Measurements from ENCODE around the gene PPP1R11. TPM values are rescaled to one million over a fixed set of nuclear protein-coding genes. Genes with fewer than 3 reads are reported as not detected.

PPP1R11 gene
- total and polyA plus RNA-seq, 9 of the 15 experiments (the other 6 are each of a cell fraction or from before 2014, with no cell fraction given) = 17.8 to 94.8 (median 44.6) TPM

GRCh38 chr6:30055513-30055912 is 11.5 kb upstream of the PPP1R11 start:
- Histone ChIP-seq H3K27me3 (ENCODE audit: control insufficient read depth in 2 of 2, insufficient read depth in 2 of 2, low read length in 2 of 2) (no peaks in the 10 kb centered on the region), H3K27ac (ENCODE audit: extremely low read depth, low read depth, low read length) (no peak overlapping the region), H4K20me1 (replicated peaks; ENCODE audit: control insufficient read depth, insufficient read depth, low read length) (no peaks in the 10 kb centered on the region), H3K4me2 (ENCODE audit: insufficient read depth, low read length) (no peak overlapping the region), H3K79me2 (ENCODE audit: control insufficient read depth, insufficient read depth, low read length) (peaks cover 13% of the 10 kb centered on the region), H3K4me1 (replicated peaks in 1 of 2; ENCODE audit: control insufficient read depth in 2 of 2, insufficient read depth in 2 of 2, low read length in 2 of 2) (peaks cover 0 to 7% of the 10 kb centered on the region in 2 experiments; a peak in 2 of 5 replicates), H3K4me3 (no peak overlapping the region), H3K36me3 (ENCODE audit: control insufficient read depth, insufficient read depth, low read length) (peaks cover 18% of the 10 kb centered on the region; the same call in 2 of the 3 replicates), H3K9me3 (replicated peaks; ENCODE audit: control insufficient read depth, insufficient read depth, low read depth, low read length) (no peaks in the 10 kb centered on the region), H3K9ac (ENCODE audit: insufficient read depth in 1 of 2, low read depth in 2 of 2, low read length in 2 of 2) (no peak overlapping the region), H3K9me1 (ENCODE audit: control insufficient read depth, insufficient read depth, low read length) (no peaks in the 10 kb centered on the region), H2AFZ (ENCODE audit: low read depth, low read length) (no peak overlapping the region)
- intact Hi-C loops (cut with micrococcal nuclease) = no loop called here
- ATAC-seq = no peak
- ChIA-PET CTCF (ENCODE audit: low intra/inter-chr PET ratio) (no interaction called here), POLR2A (interaction anchor here (0.5 to 1.1 kb wide), 2 partner anchors 11 to 1568 kb away, joined by 3 read pairs; partner anchors contain the start of gene PPP1R11)
- DNase-seq (ENCODE audit: extremely low read depth in 1 of 4, low spot score in 3 of 4) = no peak
- 11% methylated on average over 1 of the region's 1 CpG for WGBS (ENCODE audit: insufficient coverage, low coverage, missing lambda C conversion rate)
- TF ChIP-seq NELFE (IDR thresholded peaks at IDR 0.05; ENCODE audit: insufficient read depth, insufficient read length) (no peak), AFF1 (IDR thresholded peaks at IDR 0.05; ENCODE audit: low read depth in 1 of 2, partially characterized antibody in 2 of 2) (no peak), POLR2AphosphoS2 (IDR thresholded peaks at IDR 0.05; ENCODE audit: low read length) (no peak), HOXB6 (CRISPR knock-in tag; IDR thresholded peaks at IDR 0.05; ENCODE audit: borderline replicate concordance) (no peak), EHMT2 (IDR thresholded peaks at IDR 0.05) (no peak), ZNF133 (CRISPR knock-in tag; IDR thresholded peaks at IDR 0.05) (no peak), RNF2 (IDR thresholded peaks at IDR 0.05) (no peak), MED1 (CRISPR knock-in tag; IDR thresholded peaks at IDR 0.05; ENCODE audit: borderline replicate concordance) (no peak)
- in situ Hi-C loops (cut with MboI) = no loop called here
- FAIRE-seq = no peak
- no TSS peak for BruUV-seq (replicated peaks)
